GM12878 (cell line): ENCODE results near the gene TNRC6C.
"Not testable (repeated sequence)": the region's sequence is repeated elsewhere in the genome, so short reads cannot be mapped to it uniquely, and the experiment has no call there.

Experiments
- CHD2 ChIP-seq: IDR thresholded peaks from 2 replicates; pipeline ENCODE4 v1.6.1; 2011; ENCODE audit warnings: low read depth, low read length, improper control_type of control experiment, borderline replicate concordance
- CTCF ChIP-seq, 3 experiments: IDR thresholded peaks in 2 of 3; conservative IDR thresholded peaks in 1 of 3; 2 replicates each; pipeline ENCODE4 v1.5.1; 2011; ENCODE audit warnings: low read depth in 3 of 3, low read length in 3 of 3, mild to moderate bottlenecking in 3 of 3, control low read depth in 2 of 3, moderate library complexity in 2 of 3, inconsistent platforms in 1 of 3, mixed read lengths in 1 of 3; ENCODE audit not compliant: control insufficient read depth in 2 of 3, insufficient read depth in 1 of 3; ENCODE audit errors: extremely low read depth in 1 of 3
- EP300 ChIP-seq, 2 experiments: fragments of 150-350 bp in 1 of 2; IDR thresholded peaks; 2 replicates each; pipeline ENCODE4 v1.6.1; 2011 to 2012; ENCODE audit warnings: low read depth in 2 of 2, low read length in 2 of 2, borderline replicate concordance in 1 of 2, improper control_type of control experiment in 1 of 2, inconsistent platforms in 1 of 2; ENCODE audit not compliant: control insufficient read depth in 1 of 2
- EZH2 ChIP-seq: IDR thresholded peaks from 2 replicates; pipeline ENCODE4 v1.6.1; 2012; ENCODE audit warnings: low read depth, mild to moderate bottlenecking, control low read depth, inconsistent platforms, low read length, borderline replicate concordance; ENCODE audit not compliant: control insufficient read depth
- HDAC2 ChIP-seq: fragments of 200-600 bp; sonication (generic); IDR thresholded peaks from 2 replicates; pipeline ENCODE4 v1.6.1; 2017
- KLF5 ChIP-seq: fragments of 450-650 bp; IDR thresholded peaks from 2 replicates; pipeline ENCODE4 v1.6.1; 2014; ENCODE audit warnings: mild to moderate bottlenecking; ENCODE audit not compliant: partially characterized antibody
- POLR2A ChIP-seq: IDR thresholded peaks from 2 replicates; pipeline ENCODE4 v1.6.1; 2011; ENCODE audit warnings: low read depth, mild to moderate bottlenecking, low read length
- RFX5 ChIP-seq: IDR thresholded peaks from 2 replicates; pipeline ENCODE4 v1.6.1; 2011; ENCODE audit warnings: low read depth, low read length, improper control_type of control experiment
- TAF1 ChIP-seq: IDR thresholded peaks from 2 replicates; pipeline ENCODE4 v1.6.1; 2011; ENCODE audit warnings: mild to moderate bottlenecking, low read depth, low read length, borderline replicate concordance
- USF2 ChIP-seq: IDR thresholded peaks from 2 replicates; pipeline ENCODE4 v1.6.1; 2011; ENCODE audit warnings: low read depth, low read length, improper control_type of control experiment, borderline replicate concordance
- TF ChIP-seq, protein P1 (sequence below): IDR thresholded peaks from 2 replicates; pipeline ENCODE4 v1.6.1; 2011; ENCODE audit warnings: low read depth, mild to moderate bottlenecking, low read length, moderate library complexity, borderline replicate concordance; ENCODE audit errors: extremely low read depth

DNA sequence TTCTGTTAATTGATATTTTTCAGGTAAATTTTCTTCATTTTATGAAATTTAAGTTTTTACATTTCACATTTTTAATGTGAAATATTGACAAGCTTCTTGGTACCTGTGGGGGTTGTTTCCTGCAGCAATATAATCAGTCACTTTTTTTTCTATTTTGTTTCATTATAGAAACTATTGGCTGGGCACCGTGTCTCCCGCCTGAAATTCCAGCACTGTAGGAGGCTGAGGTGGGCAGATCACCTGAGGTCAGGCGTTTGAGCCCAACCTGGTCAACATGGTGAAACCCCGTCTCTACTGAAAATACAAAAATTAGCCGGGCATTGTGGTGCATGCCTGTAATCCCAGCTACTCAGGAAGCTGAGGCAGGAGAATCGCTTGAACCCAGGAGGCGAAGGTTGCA, 35.2 kb downstream of the TNRC6C start:
- not testable (repeated sequence) for TF ChIP-seq TAF1; HDAC2; CHD2; EZH2; POLR2A; USF2; EP300 (IDR thresholded peaks at IDR 0.05; ENCODE audit: borderline replicate concordance in 1 of 2, control insufficient read depth in 1 of 2, low read depth in 2 of 2, low read length in 2 of 2); RFX5; KLF5; CTCF (IDR thresholded peaks at IDR 0.05 in 2 of 3, conservative IDR thresholded peaks at IDR 0.05 in 1 of 3; ENCODE audit: control insufficient read depth in 2 of 3, extremely low read depth in 1 of 3, insufficient read depth in 1 of 3, low read depth in 3 of 3, low read length in 3 of 3)
- TF ChIP-seq, protein P1, sequence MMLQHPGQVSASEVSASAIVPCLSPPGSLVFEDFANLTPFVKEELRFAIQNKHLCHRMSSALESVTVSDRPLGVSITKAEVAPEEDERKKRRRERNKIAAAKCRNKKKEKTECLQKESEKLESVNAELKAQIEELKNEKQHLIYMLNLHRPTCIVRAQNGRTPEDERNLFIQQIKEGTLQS: not testable (repeated sequence)
